Measurements from ENCODE around the gene HAUS5. TPM values are rescaled to one million over a fixed set of nuclear protein-coding genes. Genes with fewer than 3 reads are reported as not detected.

HAUS5 gene
- polyA plus RNA-seq, 1 donor (not counting 4 experiments of a cell fraction or from before 2014, with no cell fraction given), result 3.7 TPM

GRCh38 chr19:35618857-35619256 is 6.3 kb downstream of the HAUS5 start:
- TF ChIP-seq CTCF (optimal IDR thresholded peaks at IDR 0.05 in 1 of 3, IDR thresholded peaks at IDR 0.05 in 1 of 3, conservative IDR thresholded peaks at IDR 0.05 in 1 of 3; ENCODE audit: extremely low read depth in 1 of 3, insufficient read depth in 2 of 3, low read length in 3 of 3) (peak in 1 of 3 experiments; percentile 20), EZH2 (IDR thresholded peaks at IDR 0.05; ENCODE audit: low read length) (no peak)
- Histone ChIP-seq H3K9me3 (ENCODE audit: control insufficient read depth, low read depth, low read length) (no peaks in the 10 kb centered on the region), H2AFZ (ENCODE audit: control insufficient read depth, low read length) (no peak overlapping the region), H3K27ac (ENCODE audit: control insufficient read depth, insufficient read depth, low read length) (no peak overlapping the region), H3K4me1 (ENCODE audit: control insufficient read depth, extremely low read depth, insufficient read depth, low read length) (no peaks in the 10 kb centered on the region), H4K20me1 (ENCODE audit: control insufficient read depth, extremely low read depth, insufficient read depth, low read length) (no peaks in the 10 kb centered on the region), H3K36me3 (ENCODE audit: control insufficient read depth in 2 of 2, extremely low read depth in 1 of 2, insufficient read depth in 2 of 2, low read length in 2 of 2) (peaks cover 0 to 6% of the 10 kb centered on the region in 2 experiments), H3K4me3 (ENCODE audit: control insufficient read depth in 2 of 3, extremely low read depth in 1 of 3, insufficient read depth in 2 of 3, low read depth in 1 of 3, low read length in 3 of 3) (no peak overlapping the region), H3K9ac (ENCODE audit: control insufficient read depth, extremely low read depth, insufficient read depth, low read length) (no peak overlapping the region), H3K79me2 (ENCODE audit: control insufficient read depth, insufficient read depth, low read length) (no peaks in the 10 kb centered on the region), H3K9me1 (ENCODE audit: control insufficient read depth, extremely low read depth, insufficient read depth, low read length) (no peaks in the 10 kb centered on the region), H3K27me3 (ENCODE audit: control insufficient read depth, extremely low read depth, insufficient read depth, low read length) (no peaks in the 10 kb centered on the region), H3K4me2 (ENCODE audit: control insufficient read depth, extremely low read depth, insufficient read depth, low read depth, low read length) (no peak overlapping the region)
- FAIRE-seq, result no peak
- DNase-seq (ENCODE audit: low read depth, low spot score), result no peak
- dilution Hi-C loops (cut with MboI; ENCODE audit: extremely low pct_ligation_motif_present, low sequenced_read_pairs), result no loop called here

GRCh38 chr19:35619290-35619923 is 6.9 kb downstream of the HAUS5 start:
- Histone ChIP-seq H3K27me3 (ENCODE audit: control insufficient read depth, extremely low read depth, insufficient read depth, low read length) (no peaks in the 10 kb centered on the region), H3K9me1 (ENCODE audit: control insufficient read depth, extremely low read depth, insufficient read depth, low read length) (no peaks in the 10 kb centered on the region), H3K9me3 (ENCODE audit: control insufficient read depth, low read depth, low read length) (no peaks in the 10 kb centered on the region), H3K27ac (ENCODE audit: control insufficient read depth, insufficient read depth, low read length) (no peak overlapping the region), H2AFZ (ENCODE audit: control insufficient read depth, low read length) (no peak overlapping the region), H3K4me2 (ENCODE audit: control insufficient read depth, extremely low read depth, insufficient read depth, low read depth, low read length) (no peak overlapping the region), H3K79me2 (ENCODE audit: control insufficient read depth, insufficient read depth, low read length) (no peaks in the 10 kb centered on the region), H3K36me3 (ENCODE audit: control insufficient read depth in 2 of 2, extremely low read depth in 1 of 2, insufficient read depth in 2 of 2, low read length in 2 of 2) (peaks cover 0 to 6% of the 10 kb centered on the region in 2 experiments), H3K4me1 (ENCODE audit: control insufficient read depth, extremely low read depth, insufficient read depth, low read length) (no peaks in the 10 kb centered on the region), H4K20me1 (ENCODE audit: control insufficient read depth, extremely low read depth, insufficient read depth, low read length) (no peaks in the 10 kb centered on the region), H3K4me3 (ENCODE audit: control insufficient read depth in 2 of 3, extremely low read depth in 1 of 3, insufficient read depth in 2 of 3, low read depth in 1 of 3, low read length in 3 of 3) (no peak overlapping the region), H3K9ac (ENCODE audit: control insufficient read depth, extremely low read depth, insufficient read depth, low read length) (no peak overlapping the region)
- DNase-seq (ENCODE audit: low read depth, low spot score), result no peak
- TF ChIP-seq EZH2 (IDR thresholded peaks at IDR 0.05; ENCODE audit: low read length) (no peak), CTCF (optimal IDR thresholded peaks at IDR 0.05 in 1 of 3, IDR thresholded peaks at IDR 0.05 in 1 of 3, conservative IDR thresholded peaks at IDR 0.05 in 1 of 3; ENCODE audit: extremely low read depth in 1 of 3, insufficient read depth in 2 of 3, low read length in 3 of 3) (no peak)
- no peak for FAIRE-seq
- dilution Hi-C loops (cut with MboI; ENCODE audit: extremely low pct_ligation_motif_present, low sequenced_read_pairs), result no loop called here

All from keratinocyte (primary cell).